T-cell (primary cell): Measurements from ENCODE around the gene SELENOO. TPM values are rescaled to one million over a fixed set of nuclear protein-coding genes. Genes with fewer than 3 reads are reported as not detected.

ENCODE experiments used
- ATAC-seq, 4 experiments: fragments of 200-7000 bp in 3 of 4; fragments of 150-1000 bp in 1 of 4; cut with Tn5 transposase; replicated peaks in 1 of 4; 1 replicate in 3 of 4; 2 replicates in 1 of 4; pipeline ENCODE4 v1.10.0; 2021; ENCODE audit warnings: moderate library complexity in 3 of 4, mild to moderate bottlenecking in 2 of 4, moderate number of reproducible peaks in 1 of 4
- CTCF ChIA-PET, 2 donors: fragments of 300-600 bp; sonication (Branson Sonifier 250); formaldehyde crosslinking; loops; one replicate each; lab custom pipeline; 2022; ENCODE audit warnings: antibody characterized with exemption in 2 of 2; lab: Charles Lee
- POLR2A ChIA-PET, 2 donors: fragments of 300-600 bp; sonication (Branson Sonifier 250); formaldehyde crosslinking; loops; one replicate each; lab custom pipeline; 2022; ENCODE audit warnings: antibody characterized with exemption in 2 of 2; lab: Charles Lee
- DNase-seq, 35 experiments: peaks; one replicate each; pipeline versions ENCODE4 v3.0.0 to v3.0.0-alpha.2; 2013 to 2023
- H3K27ac ChIP-seq: one replicate; pipeline ENCODE4 v1.5.1; 2013; ENCODE audit warnings: low read length
- H3K27me3 ChIP-seq, 2 experiments: replicated peaks in 1 of 2; 1 replicate in 1 of 2; 2 replicates in 1 of 2; pipeline versions ENCODE4 v1.6.1 to v1.7.0; 2013; ENCODE audit warnings: low read length in 1 of 2, mixed read lengths in 1 of 2; ENCODE audit not compliant: control insufficient read depth in 2 of 2, insufficient read depth in 2 of 2; ENCODE audit errors: extremely low read depth in 1 of 2
- H3K36me3 ChIP-seq, 2 donors: 1 replicate in 1 of 2; 2 replicates in 1 of 2; pipeline versions ENCODE4 v1.6.1 to v1.7.0; 2013; ENCODE audit warnings: low read length in 1 of 2; ENCODE audit not compliant: control insufficient read depth in 2 of 2, insufficient read depth in 1 of 2; ENCODE audit errors: extremely low read depth in 1 of 2
- H3K4me1 ChIP-seq, 2 experiments: 1 replicate in 1 of 2; 2 replicates in 1 of 2; pipeline versions ENCODE4 v1.6.1 to v1.7.0; 2013; ENCODE audit warnings: low read length in 2 of 2, mixed read lengths in 1 of 2; ENCODE audit not compliant: insufficient read depth in 2 of 2, control insufficient read depth in 1 of 2; ENCODE audit errors: extremely low read depth in 1 of 2
- H3K4me3 ChIP-seq, 2 donors: 1 replicate in 1 of 2; 2 replicates in 1 of 2; pipeline versions ENCODE4 v1.5.1 to v1.7.0; 2013; ENCODE audit warnings: mild to moderate bottlenecking in 2 of 2, low read length in 1 of 2, moderate library complexity in 1 of 2; ENCODE audit not compliant: control insufficient read depth in 1 of 2; ENCODE audit errors: extremely low read depth in 1 of 2
- H3K9me3 ChIP-seq: 2 replicates; pipeline ENCODE4 v1.7.0; 2013
- H3K27ac Mint-ChIP-seq, 2 donors: one replicate each; pipeline ENCODE4 v1.8.0; 2020 to 2021; ENCODE audit warnings: mild to moderate bottlenecking in 2 of 2, mixed read lengths in 2 of 2
- H3K27me3 Mint-ChIP-seq, 2 donors: one replicate each; pipeline ENCODE4 v1.8.0; 2021 to 2022; ENCODE audit warnings: mixed read lengths in 2 of 2
- H3K36me3 Mint-ChIP-seq: one replicate; pipeline ENCODE4 v1.8.0; 2021; ENCODE audit warnings: mixed read lengths
- H3K4me1 Mint-ChIP-seq, 3 donors: one replicate each; pipeline ENCODE4 v1.8.0; 2020 to 2022; ENCODE audit warnings: mixed read lengths in 3 of 3, mild to moderate bottlenecking in 1 of 3
- H3K4me3 Mint-ChIP-seq, 3 donors: one replicate each; pipeline ENCODE4 v1.8.0; 2020 to 2022; ENCODE audit warnings: mild to moderate bottlenecking in 3 of 3, mixed read lengths in 3 of 3, moderate library complexity in 3 of 3
- H3K9me3 Mint-ChIP-seq, 3 donors: one replicate each; pipeline ENCODE4 v1.8.0; 2020 to 2022; ENCODE audit warnings: mixed read lengths in 3 of 3
- WGBS: methylation state at CpG from one replicate; pipeline ENCODE4 v1.1.5; 2013; ENCODE audit warnings: missing lambda C conversion rate; ENCODE audit not compliant: insufficient coverage; 5-methylcytosine and 5-hydroxymethylcytosine counted together
- total RNA-seq, 35 experiments: library from RNA in 6 of 35; stranded (reverse) in 6 of 35; fragments of 120-200 nt in 1 of 35; gene quantifications; one replicate each; pipeline versions ENCODE4 v1.2.1 to v1.2.4 and lab custom pipeline; 2013 to 2026

Gene SELENOO
- total RNA-seq, 5 donors from 2014 or later (not counting 1 experiment from before 2014, with no cell fraction given), result 28.9 to 51.0 (median 46.1) TPM

DNA sequence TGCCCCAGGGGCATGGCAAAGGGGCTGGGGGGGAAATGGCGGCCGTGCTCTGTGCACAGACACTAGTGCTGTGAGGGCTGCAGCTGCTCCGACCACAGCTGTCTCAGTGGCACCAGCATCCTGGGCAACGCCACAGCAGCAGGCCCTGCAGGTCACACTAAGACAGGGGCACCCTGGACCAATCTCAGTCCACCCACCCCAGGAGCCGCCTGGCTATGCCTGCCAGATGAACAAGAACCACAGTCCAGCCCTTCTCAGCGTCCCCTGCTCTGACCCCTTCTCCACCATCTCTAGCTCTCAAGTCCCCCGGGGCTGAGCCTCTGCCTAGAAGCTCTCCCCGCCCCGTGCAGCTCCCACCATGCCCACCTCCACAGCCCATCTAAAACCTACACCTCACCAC, 27.6 kb downstream of the SELENOO start:
- Mint-ChIP-seq H3K9me3 (no peaks in the 10 kb centered on the region), H3K4me1 (peaks cover 0 to 8% (median 7%) of the 10 kb centered on the region in 3 donors), H3K36me3 (peaks cover 31% of the 10 kb centered on the region), H3K27ac (no peak overlapping the region), H3K4me3 (no peak overlapping the region), H3K27me3 (no peaks in the 10 kb centered on the region)
- ATAC-seq (no peak), DNase-seq (no peak)
- Histone ChIP-seq H3K4me3 (no peak overlapping the region), H3K4me1 (no peaks in the 10 kb centered on the region), H3K9me3 (no peaks in the 10 kb centered on the region), H3K27me3 (no peaks in the 10 kb centered on the region), H3K36me3 (peaks cover 20 to 69% of the 10 kb centered on the region in 2 donors), H3K27ac (no peak overlapping the region)
- WGBS, result 93% methylated on average over 9 of the region's 9 CpGs
- CTCF ChIA-PET, result no interaction called here
- POLR2A ChIA-PET, result no interaction called here

DNA sequence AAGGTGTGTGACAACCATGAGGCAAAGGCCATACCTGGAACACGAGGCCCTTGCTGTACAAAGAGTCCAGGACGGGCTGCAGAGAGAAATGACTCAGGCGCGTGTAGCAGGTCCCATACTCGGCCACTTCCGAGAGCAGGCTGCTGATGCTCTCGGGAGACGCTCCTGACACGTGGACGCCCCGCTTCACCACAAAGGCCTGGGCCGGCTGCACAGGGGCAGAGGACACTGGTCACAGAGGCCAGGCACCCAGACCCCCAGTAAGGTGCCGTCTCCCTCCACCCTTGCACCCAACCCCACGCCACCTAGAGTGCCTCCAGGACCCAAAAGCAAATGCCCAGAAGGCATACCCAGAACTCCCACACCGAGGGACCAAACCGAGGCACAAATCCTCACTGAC, 28.6 kb downstream of the SELENOO start:
- Histone ChIP-seq H3K27me3 (no peaks in the 10 kb centered on the region), H3K36me3 (peaks cover 15 to 63% of the 10 kb centered on the region in 2 donors), H3K27ac (no peak overlapping the region), H3K4me1 (peaks cover 0 to 6% of the 10 kb centered on the region in 2 experiments), H3K9me3 (no peaks in the 10 kb centered on the region), H3K4me3 (no peak overlapping the region)
- ChIA-PET CTCF (no interaction called here), POLR2A (no interaction called here)
- Mint-ChIP-seq H3K4me1 (peaks cover 5 to 16% (median 8%) of the 10 kb centered on the region in 3 donors), H3K36me3 (peaks cover 27% of the 10 kb centered on the region), H3K4me3 (no peak overlapping the region), H3K9me3 (no peaks in the 10 kb centered on the region), H3K27ac (no peak overlapping the region), H3K27me3 (no peaks in the 10 kb centered on the region)
- ATAC-seq, result no peak
- WGBS, result 98% methylated on average over 12 of the region's 16 CpGs
- no peak for DNase-seq

DNA sequence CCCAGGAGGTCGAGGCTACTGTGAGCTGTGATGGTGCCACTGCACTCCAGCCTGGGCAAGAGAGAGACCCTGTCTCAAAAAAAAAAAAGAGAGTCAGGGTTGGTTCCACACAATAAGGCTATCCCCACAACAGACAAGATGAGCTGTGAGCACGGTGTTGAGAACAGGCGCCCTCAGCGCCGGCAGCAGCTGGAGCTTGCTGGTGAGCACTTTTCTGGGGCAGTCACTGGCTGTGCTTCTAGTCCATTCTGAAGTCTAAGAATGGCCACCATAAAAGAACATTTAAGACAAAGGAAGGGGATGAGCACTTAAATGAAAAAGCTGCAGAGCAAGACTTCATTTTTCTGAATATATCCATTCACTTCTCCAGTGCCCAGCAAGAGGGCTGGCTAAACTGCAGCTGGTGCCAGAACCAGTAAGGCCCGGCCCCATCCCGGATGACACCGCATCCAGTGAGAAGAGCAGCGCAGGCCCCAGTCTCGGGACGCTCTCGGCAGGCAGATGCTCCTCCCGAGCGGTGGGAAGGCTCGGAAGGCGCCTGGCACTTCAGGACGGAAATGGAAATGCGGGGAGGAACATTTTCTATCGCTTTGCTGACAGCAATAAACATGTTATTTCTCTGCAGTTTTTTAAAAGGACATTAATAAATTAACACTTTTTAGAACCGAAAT, 31.8 kb downstream of the SELENOO start:
- peaks cover 0 to 19% of the 10 kb centered on the region in 2 experiments for H3K4me1 ChIP-seq
- H3K4me3 Mint-ChIP-seq, result no peak overlapping the region
- ChIA-PET POLR2A (interaction anchor here in 1 of 2 donors (0.7 kb wide), 1 partner anchor 275 kb away, joined by 6 read pairs; the partner anchor contains the start of gene NCAPH2), CTCF (no interaction called here)
- H3K9me3 Mint-ChIP-seq, result no peaks in the 10 kb centered on the region
- H3K36me3 Mint-ChIP-seq, result peaks cover 28% of the 10 kb centered on the region
- no peak overlapping the region for H3K27ac Mint-ChIP-seq
- H3K9me3 ChIP-seq, result no peaks in the 10 kb centered on the region
- no peaks in the 10 kb centered on the region for H3K27me3 ChIP-seq
- no peaks in the 10 kb centered on the region for H3K27me3 Mint-ChIP-seq
- DNase-seq, result no peak
- ATAC-seq, result no peak
- H3K36me3 ChIP-seq, result peaks cover 24 to 55% of the 10 kb centered on the region in 2 donors
- peaks cover 15 to 26% (median 18%) of the 10 kb centered on the region in 3 donors for H3K4me1 Mint-ChIP-seq
- no peak overlapping the region for H3K27ac ChIP-seq
- no peak overlapping the region for H3K4me3 ChIP-seq
- WGBS, result 97% methylated on average over 19 of the region's 20 CpGs

DNA sequence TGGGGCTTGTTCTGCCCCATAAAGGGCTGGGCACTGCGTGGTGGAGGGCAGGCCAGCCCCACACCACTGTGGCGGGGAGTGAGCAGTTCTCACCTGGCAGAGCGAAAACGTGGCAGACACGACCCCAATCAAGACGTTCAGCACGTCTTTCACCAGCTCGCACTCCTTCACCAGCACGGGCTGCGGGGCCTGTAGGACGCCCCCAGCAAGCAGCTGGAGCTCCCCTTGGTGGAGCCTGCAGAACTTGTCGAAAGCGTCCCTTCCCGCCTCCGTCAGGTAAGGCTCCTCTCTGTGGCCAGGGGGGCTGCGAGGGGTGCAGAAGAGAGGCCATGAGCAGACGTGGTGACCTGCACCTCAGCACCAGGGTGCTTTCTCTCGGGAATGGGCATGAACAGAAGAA, 32.4 kb downstream of the SELENOO start:
- Mint-ChIP-seq H3K4me1 (peaks cover 18 to 26% (median 23%) of the 10 kb centered on the region in 3 donors), H3K27me3 (no peaks in the 10 kb centered on the region), H3K9me3 (no peaks in the 10 kb centered on the region), H3K4me3 (no peak overlapping the region), H3K27ac (no peak overlapping the region), H3K36me3 (peaks cover 28% of the 10 kb centered on the region)
- H3K27me3 ChIP-seq, result no peaks in the 10 kb centered on the region
- H3K4me3 ChIP-seq, result no peak overlapping the region
- no peaks in the 10 kb centered on the region for H3K9me3 ChIP-seq
- WGBS, result 97% methylated on average over 18 of the region's 18 CpGs
- no peak for ATAC-seq
- ChIA-PET CTCF (no interaction called here), POLR2A (no interaction called here)
- H3K27ac ChIP-seq, result no peak overlapping the region
- DNase-seq, result no peak
- H3K4me1 ChIP-seq, result peaks cover 0 to 19% of the 10 kb centered on the region in 2 experiments
- peaks cover 24 to 53% of the 10 kb centered on the region in 2 donors for H3K36me3 ChIP-seq

DNA sequence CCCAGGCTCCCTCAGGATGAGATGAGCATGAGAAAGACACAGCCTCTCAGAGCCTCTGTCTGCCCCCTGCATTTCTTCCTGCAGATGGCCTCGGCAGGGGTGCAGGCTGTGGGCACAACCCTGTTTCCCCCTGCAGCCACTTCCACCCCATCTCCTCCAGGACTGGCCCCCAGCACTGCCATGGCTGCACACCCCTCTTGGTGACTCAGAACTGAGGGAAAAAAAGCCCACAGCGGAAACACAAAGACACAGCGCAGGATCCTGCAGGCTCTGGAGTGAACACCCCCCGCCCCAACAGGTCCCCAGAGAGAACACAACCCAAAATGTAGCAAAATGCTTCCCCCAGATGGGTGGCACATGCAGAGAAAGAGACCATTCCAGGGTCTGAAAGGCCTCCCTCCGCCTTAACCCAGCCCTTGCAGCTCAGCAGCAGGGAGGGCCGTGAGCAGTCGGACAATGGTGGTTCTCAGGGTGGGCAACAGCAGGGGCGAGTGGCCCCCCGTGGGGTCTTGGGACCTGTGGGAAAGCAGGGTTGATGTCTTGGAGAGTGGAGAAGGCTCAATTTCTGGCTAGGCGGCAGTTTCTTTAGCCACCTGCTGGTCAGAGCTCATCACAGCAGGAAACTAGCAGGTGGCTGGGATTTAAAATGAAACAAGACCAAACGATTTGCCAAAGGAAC, 36.1 kb downstream of the SELENOO start:
- 75% methylated on average over 7 of the region's 11 CpGs for WGBS
- CTCF ChIA-PET, result interaction anchor here in 1 of 2 donors (0.6 kb wide), 1 partner anchor 90 kb away, joined by 6 read pairs; the partner anchor contains the start of gene DENND6B
- peaks cover 24 to 51% of the 10 kb centered on the region in 2 donors for H3K36me3 ChIP-seq
- H3K4me1 ChIP-seq, result peaks cover 0 to 35% of the 10 kb centered on the region in 2 experiments
- H3K27me3 ChIP-seq, result no peaks in the 10 kb centered on the region
- Mint-ChIP-seq H3K27ac (no peak overlapping the region), H3K27me3 (no peaks in the 10 kb centered on the region), H3K4me3 (no peak overlapping the region), H3K9me3 (no peaks in the 10 kb centered on the region), H3K36me3 (peaks cover 25% of the 10 kb centered on the region), H3K4me1 (peaks cover 30 to 35% (median 31%) of the 10 kb centered on the region in 3 donors)
- H3K9me3 ChIP-seq, result no peaks in the 10 kb centered on the region
- DNase-seq, result no peak
- no peak overlapping the region for H3K27ac ChIP-seq
- POLR2A ChIA-PET, result no interaction called here
- ATAC-seq, result no peak
- H3K4me3 ChIP-seq, result no peak overlapping the region

DNA sequence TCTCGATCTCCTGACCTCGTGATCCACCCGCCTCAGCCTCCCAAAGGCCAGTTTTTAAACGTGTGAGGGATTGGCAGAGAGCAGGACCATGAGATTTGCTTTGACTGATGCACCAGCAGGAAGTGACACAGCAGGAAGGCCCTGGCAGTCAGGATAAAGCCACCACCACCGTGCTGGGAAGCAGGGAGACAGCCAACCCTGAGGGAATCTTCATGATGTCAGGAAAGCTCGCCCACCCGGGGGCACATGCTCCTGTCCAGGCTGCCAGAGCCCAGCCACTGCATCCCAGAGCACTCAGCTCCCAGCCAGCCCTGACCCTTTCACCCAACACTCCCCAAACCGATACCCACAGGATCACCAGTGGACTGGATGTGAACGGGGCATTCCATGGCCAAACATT, 37.9 kb downstream of the SELENOO start:
- H3K27ac ChIP-seq, result no peak overlapping the region
- H3K9me3 Mint-ChIP-seq, result no peaks in the 10 kb centered on the region
- CTCF ChIA-PET, result interaction anchor here in 1 of 2 donors (1.0 kb wide), 1 partner anchor 29 kb away, joined by 3 read pairs; no protein-coding TSS in a partner anchor
- H3K36me3 Mint-ChIP-seq, result peaks cover 24% of the 10 kb centered on the region
- H3K4me3 ChIP-seq, result no peak overlapping the region
- H3K27me3 Mint-ChIP-seq, result no peaks in the 10 kb centered on the region
- H3K4me1 Mint-ChIP-seq, result peaks cover 41 to 48% (median 46%) of the 10 kb centered on the region in 3 donors
- no peak overlapping the region for H3K27ac Mint-ChIP-seq
- 87% methylated on average over 7 of the region's 9 CpGs for WGBS
- no peaks in the 10 kb centered on the region for H3K27me3 ChIP-seq
- no peaks in the 10 kb centered on the region for H3K9me3 ChIP-seq
- no peak for DNase-seq
- POLR2A ChIA-PET, result interaction anchor here in 1 of 2 donors (0.5 kb wide), 1 partner anchor 163 kb away, joined by 5 read pairs; no protein-coding TSS in a partner anchor
- peaks cover 10 to 39% of the 10 kb centered on the region in 2 donors for H3K36me3 ChIP-seq
- H3K4me3 Mint-ChIP-seq, result no peak overlapping the region
- H3K4me1 ChIP-seq, result peaks cover 13 to 51% of the 10 kb centered on the region in 2 experiments
- ATAC-seq, result no peak
